Right lobe of liver (tissue), 4 donors: Measurements from ENCODE around the gene TNS4.

ENCODE experiments used
- POLR2A ChIP-seq: fragments of 450-650 bp; IDR thresholded peaks from one replicate; pipeline ENCODE4 v1.6.1; 2017; ENCODE audit warnings: antibody characterized with exemption, mild to moderate bottlenecking
- TF ChIP-seq, protein P1 (sequence below), 4 donors: fragments of 200-600 bp in 3 of 4; fragments of 450-650 bp in 1 of 4; IDR thresholded peaks; one replicate each; pipeline versions ENCODE4 v1.5.1 to v1.8.0; 2016 to 2022; ENCODE audit warnings: antibody characterized with exemption in 4 of 4, mild to moderate bottlenecking in 2 of 4
- donor health status: DM: no; HTN: no; CAD: no.
- donor health status: DM: no; HTN: no; CAD: no.
- donor health status: DM: no; HTN: yes; CAD: no.

DNA sequence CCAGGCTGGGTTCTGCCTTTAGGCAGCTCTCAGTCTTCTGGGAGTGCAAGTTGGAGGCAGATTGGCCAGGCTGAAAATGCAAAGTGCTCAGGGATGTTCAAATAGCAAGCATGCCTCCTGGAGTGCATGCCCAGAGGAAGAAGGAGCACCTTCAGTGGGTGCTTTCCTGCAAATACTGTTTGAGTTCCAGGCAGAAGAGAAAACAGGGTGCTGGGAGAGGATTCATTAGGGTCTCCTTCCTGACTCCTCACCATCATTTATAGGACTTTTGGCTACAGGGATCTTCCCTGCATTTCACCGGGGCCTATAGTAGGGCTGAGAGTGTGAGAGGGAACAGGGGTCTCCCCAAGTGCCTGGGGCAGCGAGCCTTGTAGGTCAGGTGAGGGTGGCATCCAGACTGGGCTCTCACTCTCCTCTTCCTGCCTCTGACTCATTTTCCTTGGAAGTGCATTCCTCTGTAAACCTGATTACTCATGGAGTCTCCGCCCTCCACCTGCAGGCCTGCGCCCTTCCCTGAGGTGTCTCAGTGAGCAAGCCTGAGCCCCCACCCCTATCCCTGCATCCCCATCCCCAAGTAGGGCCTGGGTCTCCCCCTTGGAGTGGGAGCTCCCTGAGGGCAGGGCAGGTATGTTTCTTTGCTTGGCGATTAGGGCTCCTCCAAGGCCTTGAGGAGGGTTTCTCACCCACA, 17.1 kb upstream of the TNS4 start:
- TF ChIP-seq, protein P1, sequence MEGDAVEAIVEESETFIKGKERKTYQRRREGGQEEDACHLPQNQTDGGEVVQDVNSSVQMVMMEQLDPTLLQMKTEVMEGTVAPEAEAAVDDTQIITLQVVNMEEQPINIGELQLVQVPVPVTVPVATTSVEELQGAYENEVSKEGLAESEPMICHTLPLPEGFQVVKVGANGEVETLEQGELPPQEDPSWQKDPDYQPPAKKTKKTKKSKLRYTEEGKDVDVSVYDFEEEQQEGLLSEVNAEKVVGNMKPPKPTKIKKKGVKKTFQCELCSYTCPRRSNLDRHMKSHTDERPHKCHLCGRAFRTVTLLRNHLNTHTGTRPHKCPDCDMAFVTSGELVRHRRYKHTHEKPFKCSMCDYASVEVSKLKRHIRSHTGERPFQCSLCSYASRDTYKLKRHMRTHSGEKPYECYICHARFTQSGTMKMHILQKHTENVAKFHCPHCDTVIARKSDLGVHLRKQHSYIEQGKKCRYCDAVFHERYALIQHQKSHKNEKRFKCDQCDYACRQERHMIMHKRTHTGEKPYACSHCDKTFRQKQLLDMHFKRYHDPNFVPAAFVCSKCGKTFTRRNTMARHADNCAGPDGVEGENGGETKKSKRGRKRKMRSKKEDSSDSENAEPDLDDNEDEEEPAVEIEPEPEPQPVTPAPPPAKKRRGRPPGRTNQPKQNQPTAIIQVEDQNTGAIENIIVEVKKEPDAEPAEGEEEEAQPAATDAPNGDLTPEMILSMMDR (IDR thresholded peaks at IDR 0.05): no peak
- no peak for TF ChIP-seq POLR2A
